Upper lobe of left lung (tissue), 4 donors: ENCODE measurements around the gene SSTR3.

Experiments
- POLR2A ChIP-seq, 4 donors: fragments of 450-650 bp; IDR thresholded peaks; one replicate each; pipeline ENCODE4 v1.5.1; 2016 to 2017; ENCODE audit warnings: antibody characterized with exemption in 4 of 4, mild to moderate bottlenecking in 2 of 4
- POLR2AphosphoS5 ChIP-seq, 2 donors: sonication (generic); formaldehyde crosslinking; IDR thresholded peaks; one replicate each; pipeline ENCODE4 v1.5.1; 2017; ENCODE audit warnings: antibody characterized with exemption in 2 of 2
- TF ChIP-seq, protein P1 (sequence below), 6 experiments: fragments of 450-650 bp in 4 of 6; fragments of 200-600 bp in 2 of 6; sonication (generic) in 2 of 6; IDR thresholded peaks; one replicate each; pipeline ENCODE4 v1.5.1; 2016 to 2019; ENCODE audit warnings: antibody characterized with exemption in 6 of 6

DNA sequence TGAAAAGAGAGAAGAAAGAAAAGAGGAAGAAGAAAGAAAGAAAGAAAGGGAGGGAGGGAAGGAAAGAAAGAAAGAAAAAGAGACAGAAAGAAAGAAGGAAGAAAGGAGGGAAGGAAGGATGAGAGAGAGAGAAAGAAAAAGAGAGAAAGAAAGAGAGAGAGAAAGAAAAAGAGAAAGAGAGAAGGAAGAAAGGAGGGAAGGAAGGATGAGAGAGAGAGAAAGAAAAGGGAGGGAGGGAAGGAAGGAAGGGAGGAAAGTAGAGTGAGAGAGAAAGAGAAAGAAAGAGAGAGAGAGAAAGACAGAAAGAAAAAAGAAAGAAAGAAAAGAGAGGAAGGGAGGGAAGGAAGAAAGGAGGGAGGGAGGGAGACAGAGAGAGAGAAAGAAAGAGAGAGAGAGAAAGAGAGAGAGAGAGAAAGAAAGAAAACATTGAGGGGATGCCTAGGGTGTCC lies 43.3 kb upstream of the SSTR3 start:
- TF ChIP-seq, protein P1, sequence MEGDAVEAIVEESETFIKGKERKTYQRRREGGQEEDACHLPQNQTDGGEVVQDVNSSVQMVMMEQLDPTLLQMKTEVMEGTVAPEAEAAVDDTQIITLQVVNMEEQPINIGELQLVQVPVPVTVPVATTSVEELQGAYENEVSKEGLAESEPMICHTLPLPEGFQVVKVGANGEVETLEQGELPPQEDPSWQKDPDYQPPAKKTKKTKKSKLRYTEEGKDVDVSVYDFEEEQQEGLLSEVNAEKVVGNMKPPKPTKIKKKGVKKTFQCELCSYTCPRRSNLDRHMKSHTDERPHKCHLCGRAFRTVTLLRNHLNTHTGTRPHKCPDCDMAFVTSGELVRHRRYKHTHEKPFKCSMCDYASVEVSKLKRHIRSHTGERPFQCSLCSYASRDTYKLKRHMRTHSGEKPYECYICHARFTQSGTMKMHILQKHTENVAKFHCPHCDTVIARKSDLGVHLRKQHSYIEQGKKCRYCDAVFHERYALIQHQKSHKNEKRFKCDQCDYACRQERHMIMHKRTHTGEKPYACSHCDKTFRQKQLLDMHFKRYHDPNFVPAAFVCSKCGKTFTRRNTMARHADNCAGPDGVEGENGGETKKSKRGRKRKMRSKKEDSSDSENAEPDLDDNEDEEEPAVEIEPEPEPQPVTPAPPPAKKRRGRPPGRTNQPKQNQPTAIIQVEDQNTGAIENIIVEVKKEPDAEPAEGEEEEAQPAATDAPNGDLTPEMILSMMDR (IDR thresholded peaks at IDR 0.05), result no peak
- TF ChIP-seq POLR2A (IDR thresholded peaks at IDR 0.05), result no peak
- no peak for TF ChIP-seq POLR2AphosphoS5 (IDR thresholded peaks at IDR 0.05)
